CD4-positive, alpha-beta T cell treated with Interleukin-21 for 1 hour (primary cell): ENCODE data around the gene MED31.
"Not testable (repeated sequence)": the region's sequence is repeated elsewhere in the genome, so short reads cannot be mapped to it uniquely, and the experiment has no call there.

Experiments
- DNase-seq: peaks from one replicate; pipeline ENCODE4 v3.0.0-alpha.2; 2020

MED31 gene

GRCh38 chr17:6676802-6677157 lies 25.4 kb upstream of the MED31 start:
- no peak for DNase-seq

- DNase-seq, result no peak
Measured at GRCh38 chr17:6675201-6675825, 23.9 kb upstream of the MED31 start.

- DNase-seq, result no peak
Measured at GRCh38 chr17:6674586-6674985, 23.2 kb upstream of the MED31 start.

GRCh38 chr17:6671431-6671830 lies 20.0 kb upstream of the MED31 start:
- no peak for DNase-seq

- DNase-seq, result no peak
Measured at GRCh38 chr17:6670999-6671398, 19.6 kb upstream of the MED31 start.

GRCh38 chr17:6670571-6670970 lies 19.2 kb upstream of the MED31 start:
- DNase-seq, result no peak

GRCh38 chr17:6669479-6670212 lies 18.2 kb upstream of the MED31 start:
- no peak for DNase-seq

GRCh38 chr17:6668727-6669425 lies 17.5 kb upstream of the MED31 start:
- DNase-seq, result no peak

GRCh38 chr17:6668219-6668618 lies 16.8 kb upstream of the MED31 start:
- no peak for DNase-seq

GRCh38 chr17:6667516-6667915 lies 16.1 kb upstream of the MED31 start:
- DNase-seq, result no peak

GRCh38 chr17:6666557-6666956 lies 15.2 kb upstream of the MED31 start:
- no peak for DNase-seq

GRCh38 chr17:6666077-6666521 lies 14.7 kb upstream of the MED31 start:
- DNase-seq, result peak; percentile 57

- not testable (repeated sequence) for DNase-seq
Measured at GRCh38 chr17:6663200-6663599, 11.8 kb upstream of the MED31 start.

- no peak for DNase-seq
Measured at GRCh38 chr17:6661464-6661848, 10.1 kb upstream of the MED31 start.

GRCh38 chr17:6660805-6661463 lies 9.5 kb upstream of the MED31 start:
- no peak for DNase-seq

GRCh38 chr17:6660101-6660500 lies 8.7 kb upstream of the MED31 start:
- no peak for DNase-seq

- not testable (repeated sequence) for DNase-seq
Measured at GRCh38 chr17:6658411-6658810, 7.0 kb upstream of the MED31 start.

- no peak for DNase-seq
Measured at GRCh38 chr17:6657633-6658287, 6.4 kb upstream of the MED31 start.

- DNase-seq, result peak; percentile 66
Measured at GRCh38 chr17:6656797-6657632, 5.6 kb upstream of the MED31 start.

GRCh38 chr17:6655732-6656361 lies 4.4 kb upstream of the MED31 start:
- not testable (repeated sequence) for DNase-seq
